SK-N-SH (cell line): ENCODE data around the gene C16orf96. TPM values are rescaled to one million over a fixed set of nuclear protein-coding genes. Genes with fewer than 3 reads are reported as not detected.

Experiments used
- CTCF ChIA-PET: fragments of 300-600, 350-600 bp; formaldehyde crosslinking; extraction: SDS; loops from one replicate; lab custom pipeline; 2021; lab: Yijun Ruan, JAX
- POLR2A ChIA-PET: fragments of 350-600 bp; sonication (Branson Sonifier 250); formaldehyde crosslinking; extraction: SDS; loops from one replicate; lab custom pipeline; 2020; ENCODE audit warnings: antibody characterized with exemption, inconsistent platforms; lab: Yijun Ruan, JAX
- DNase-seq: peaks from one replicate; pipeline ENCODE4 v3.0.0; 2012
- H2AFZ ChIP-seq: fragments of 200-600 bp; sonication (generic); 2 replicates; pipeline ENCODE4 v1.8.1; 2016; ENCODE audit warnings: antibody characterized with exemption, mild to moderate bottlenecking, low read depth
- H3F3A ChIP-seq: fragments of 200-600 bp; sonication (generic); replicated peaks from 2 replicates; pipeline ENCODE3; 2016; ENCODE audit warnings: antibody characterized with exemption, mild to moderate bottlenecking; ENCODE audit not compliant: insufficient read depth
- H3K27ac ChIP-seq, 2 experiments: fragments of 200-500 bp in 1 of 2; fragments of 200-600 bp in 1 of 2; sonication (Bioruptor generic) in 1 of 2; sonication (generic), shearing (Covaris generic) in 1 of 2; 2 replicates each; pipeline versions ENCODE4 v1.5.1 to v1.6.1; 2014 to 2016; ENCODE audit warnings: low read depth in 2 of 2, inconsistent platforms in 1 of 2, low read length in 1 of 2, mild to moderate bottlenecking in 1 of 2, mixed read lengths in 1 of 2
- H3K27me3 ChIP-seq: fragments of 200-600 bp; sonication (generic), shearing (Covaris generic); 2 replicates; pipeline ENCODE4 v1.6.1; 2016; ENCODE audit warnings: mixed run types; ENCODE audit not compliant: insufficient read depth
- H3K36me3 ChIP-seq, 2 experiments: fragments of 200-500 bp in 1 of 2; fragments of 200-600 bp in 1 of 2; sonication (Bioruptor generic) in 1 of 2; sonication (generic) in 1 of 2; replicated peaks in 1 of 2; 2 replicates each; pipeline versions ENCODE3 to v1.5.1; 2014 to 2016; ENCODE audit warnings: low read length in 1 of 2, mild to moderate bottlenecking in 1 of 2; ENCODE audit not compliant: insufficient read depth in 2 of 2, control insufficient read depth in 1 of 2
- H3K4me1 ChIP-seq, 2 experiments: fragments of 200-500 bp in 1 of 2; fragments of 200-600 bp in 1 of 2; sonication (Bioruptor generic) in 1 of 2; sonication (generic), shearing (Covaris generic) in 1 of 2; 2 replicates each; pipeline versions ENCODE4 v1.5.1 to v1.6.1; 2014 to 2016; ENCODE audit warnings: low read depth in 1 of 2, low read length in 1 of 2, mixed run types in 1 of 2; ENCODE audit not compliant: insufficient read depth in 2 of 2, control insufficient read depth in 1 of 2
- H3K4me2 ChIP-seq: fragments of 200-600 bp; sonication (generic), shearing (Covaris generic); 2 replicates; pipeline ENCODE4 v1.6.1; 2017; ENCODE audit warnings: mixed run types
- H3K4me3 ChIP-seq, 2 experiments: fragments of 200-500 bp in 1 of 2; fragments of 200-600 bp in 1 of 2; sonication (Bioruptor generic) in 1 of 2; sonication (generic), shearing (Covaris generic) in 1 of 2; 2 replicates each; pipeline versions ENCODE4 v1.5.1 to v1.8.1; 2014 to 2016; ENCODE audit warnings: low read depth in 2 of 2, inconsistent platforms in 1 of 2, low read length in 1 of 2, mild to moderate bottlenecking in 1 of 2, mixed read lengths in 1 of 2, moderate library complexity in 1 of 2
- H3K79me2 ChIP-seq: fragments of 200-600 bp; sonication (generic); 2 replicates; pipeline ENCODE4 v1.8.1; 2017; ENCODE audit warnings: mild to moderate bottlenecking; ENCODE audit not compliant: insufficient read depth
- H3K9ac ChIP-seq: fragments of 200-600 bp; sonication (generic); 2 replicates; pipeline ENCODE4 v1.6.1; 2017; ENCODE audit warnings: mixed run types
- H3K9me2 ChIP-seq: fragments of 200-600 bp; sonication (generic); 2 replicates; pipeline ENCODE4 v1.6.1; 2017; ENCODE audit warnings: mixed run types
- H3K9me3 ChIP-seq: fragments of 200-600 bp; sonication (generic); 2 replicates; pipeline ENCODE4 v1.6.1; 2017; ENCODE audit warnings: mixed run types, mild to moderate bottlenecking, moderate library complexity
- H4K20me1 ChIP-seq: fragments of 200-600 bp; sonication (generic); 2 replicates; pipeline ENCODE4 v1.6.1; 2017; ENCODE audit warnings: mild to moderate bottlenecking, mixed run types; ENCODE audit not compliant: insufficient read depth
- ELF1 ChIP-seq: IDR thresholded peaks from 2 replicates; pipeline ENCODE4 v1.4.0; 2012
- EZH2phosphoT487 ChIP-seq: fragments of 200-600 bp; sonication (generic); IDR thresholded peaks from 2 replicates; pipeline ENCODE4 v1.6.1; 2017; ENCODE audit warnings: low read depth, mixed run types, mild to moderate bottlenecking, antibody characterized with exemption, moderate library complexity, borderline replicate concordance
- FOXJ3 ChIP-seq: sonication (generic); formaldehyde crosslinking; IDR thresholded peaks from 2 replicates; pipeline ENCODE4 v1.5.1; 2020; ENCODE audit warnings: mild to moderate bottlenecking, missing genetic modification reagents
- FOXM1 ChIP-seq: IDR thresholded peaks from 2 replicates; pipeline ENCODE4 v1.4.0; 2012; ENCODE audit warnings: low read depth, mild to moderate bottlenecking
- MAX ChIP-seq: IDR thresholded peaks from 2 replicates; pipeline ENCODE4 v1.4.0; 2012; ENCODE audit warnings: low read depth
- MXI1 ChIP-seq: IDR thresholded peaks from 2 replicates; pipeline ENCODE4 v1.6.1; 2012; ENCODE audit warnings: mild to moderate bottlenecking, low read depth, low read length, improper control_type of control experiment
- NFIC ChIP-seq: IDR thresholded peaks from 2 replicates; pipeline ENCODE4 v1.4.0; 2012; ENCODE audit warnings: borderline replicate concordance
- NRF1 ChIP-seq: IDR thresholded peaks from 2 replicates; pipeline ENCODE4 v1.6.1; 2012; ENCODE audit warnings: low read depth, mild to moderate bottlenecking, low read length
- POLR2AphosphoS5 ChIP-seq: IDR thresholded peaks from 2 replicates; pipeline ENCODE4 v1.6.1; 2012; ENCODE audit warnings: low read depth, low read length
- RXRA ChIP-seq: IDR thresholded peaks from 2 replicates; pipeline ENCODE4 v1.4.0; 2012; ENCODE audit warnings: low read depth, mild to moderate bottlenecking, borderline replicate concordance
- SMC3 ChIP-seq: IDR thresholded peaks from 2 replicates; pipeline ENCODE4 v1.6.1; 2012; ENCODE audit warnings: low read depth, low read length, improper control_type of control experiment
- TAF1 ChIP-seq: IDR thresholded peaks from 2 replicates; pipeline ENCODE4 v1.6.1; 2012; ENCODE audit warnings: low read depth, mild to moderate bottlenecking, low read length, moderate library complexity, borderline replicate concordance
- TCF12 ChIP-seq: IDR thresholded peaks from 2 replicates; pipeline ENCODE4 v1.4.0; 2012
- WGBS: methylation state at CpG from one replicate; pipeline ENCODE4 v1.1.6; 2017; ENCODE audit warnings: low lambda C conversion rate; 5-methylcytosine and 5-hydroxymethylcytosine counted together
- polyA plus RNA-seq, 3 experiments: library from polyadenylated mRNA; depleted of rRNA; stranded (reverse); fragments of >200 nt; gene quantifications; 2 replicates each; pipeline ENCODE4 v1.2.3, GENCODE V29; 2012
- TF ChIP-seq, protein P1 (sequence below): IDR thresholded peaks from 2 replicates; pipeline ENCODE4 v1.4.0; 2012; ENCODE audit warnings: low read depth, borderline replicate concordance
- TF ChIP-seq, protein P2 (sequence below): IDR thresholded peaks from 2 replicates; pipeline ENCODE4; 2012
- TF ChIP-seq, protein P3 (sequence below): IDR thresholded peaks from 2 replicates; pipeline ENCODE4 v1.4.0; 2012; ENCODE audit warnings: low read depth, borderline replicate concordance

Gene C16orf96
- polyA plus RNA-seq, 1 of the 3 experiments (the other 2 are of a cell fraction): 0.05 TPM

GRCh38 chr16:4535627-4536108, 20.5 kb upstream of the C16orf96 start (continued):
- TF ChIP-seq SMC3: no peak
- no peak for TF ChIP-seq MXI1
- no peak for TF ChIP-seq TAF1
- TF ChIP-seq EZH2phosphoT487: no peak
- no peak for TF ChIP-seq TCF12

- no peak for DNase-seq
- Histone ChIP-seq H3K36me3 (peaks cover 0 to 3% of the 10 kb centered on the region in 2 experiments), H3K27me3 (no peaks in the 10 kb centered on the region), H2AFZ (no peak overlapping the region), H4K20me1 (no peaks in the 10 kb centered on the region), H3K4me2 (peak overlapping the region; percentile 82), H3K4me3 (no peak overlapping the region), H3K9me3 (no peaks in the 10 kb centered on the region; the same call in 1 of the 2 replicates), H3K4me1 (peaks cover 0 to 9% of the 10 kb centered on the region in 2 experiments; a peak in 2 of 4 replicates), H3K79me2 (peaks cover 43% of the 10 kb centered on the region), H3K9ac (no peak overlapping the region), H3K27ac (no peak overlapping the region), H3F3A (peaks cover 6% of the 10 kb centered on the region), H3K9me2 (no peaks in the 10 kb centered on the region)
- ChIA-PET POLR2A (no interaction called here), CTCF (interaction anchor here (0.8 to 1.9 kb wide), 4 partner anchors 12 to 82 kb away, joined by 3 to 6 read pairs (median 4); no protein-coding TSS in a partner anchor)
- 91% methylated on average over 14 of the region's 15 CpGs for WGBS
- TF ChIP-seq NRF1 (no peak), SMC3 (no peak), ELF1 (no peak), FOXJ3 (CRISPR knock-in tag) (no peak), EZH2phosphoT487 (no peak), MAX (no peak), MXI1 (no peak), NFIC (no peak), POLR2AphosphoS5 (no peak), FOXM1 (no peak), RXRA (no peak)
- TF ChIP-seq, protein P1, sequence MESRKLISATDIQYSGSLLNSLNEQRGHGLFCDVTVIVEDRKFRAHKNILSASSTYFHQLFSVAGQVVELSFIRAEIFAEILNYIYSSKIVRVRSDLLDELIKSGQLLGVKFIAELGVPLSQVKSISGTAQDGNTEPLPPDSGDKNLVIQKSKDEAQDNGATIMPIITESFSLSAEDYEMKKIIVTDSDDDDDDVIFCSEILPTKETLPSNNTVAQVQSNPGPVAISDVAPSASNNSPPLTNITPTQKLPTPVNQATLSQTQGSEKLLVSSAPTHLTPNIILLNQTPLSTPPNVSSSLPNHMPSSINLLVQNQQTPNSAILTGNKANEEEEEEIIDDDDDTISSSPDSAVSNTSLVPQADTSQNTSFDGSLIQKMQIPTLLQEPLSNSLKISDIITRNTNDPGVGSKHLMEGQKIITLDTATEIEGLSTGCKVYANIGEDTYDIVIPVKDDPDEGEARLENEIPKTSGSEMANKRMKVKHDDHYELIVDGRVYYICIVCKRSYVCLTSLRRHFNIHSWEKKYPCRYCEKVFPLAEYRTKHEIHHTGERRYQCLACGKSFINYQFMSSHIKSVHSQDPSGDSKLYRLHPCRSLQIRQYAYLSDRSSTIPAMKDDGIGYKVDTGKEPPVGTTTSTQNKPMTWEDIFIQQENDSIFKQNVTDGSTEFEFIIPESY: no peak
- TF ChIP-seq, protein P2, sequence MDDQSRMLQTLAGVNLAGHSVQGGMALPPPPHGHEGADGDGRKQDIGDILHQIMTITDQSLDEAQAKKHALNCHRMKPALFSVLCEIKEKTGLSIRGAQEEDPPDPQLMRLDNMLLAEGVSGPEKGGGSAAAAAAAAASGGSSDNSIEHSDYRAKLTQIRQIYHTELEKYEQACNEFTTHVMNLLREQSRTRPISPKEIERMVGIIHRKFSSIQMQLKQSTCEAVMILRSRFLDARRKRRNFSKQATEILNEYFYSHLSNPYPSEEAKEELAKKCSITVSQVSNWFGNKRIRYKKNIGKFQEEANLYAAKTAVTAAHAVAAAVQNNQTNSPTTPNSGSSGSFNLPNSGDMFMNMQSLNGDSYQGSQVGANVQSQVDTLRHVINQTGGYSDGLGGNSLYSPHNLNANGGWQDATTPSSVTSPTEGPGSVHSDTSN: no peak
- TF ChIP-seq, protein P3, sequence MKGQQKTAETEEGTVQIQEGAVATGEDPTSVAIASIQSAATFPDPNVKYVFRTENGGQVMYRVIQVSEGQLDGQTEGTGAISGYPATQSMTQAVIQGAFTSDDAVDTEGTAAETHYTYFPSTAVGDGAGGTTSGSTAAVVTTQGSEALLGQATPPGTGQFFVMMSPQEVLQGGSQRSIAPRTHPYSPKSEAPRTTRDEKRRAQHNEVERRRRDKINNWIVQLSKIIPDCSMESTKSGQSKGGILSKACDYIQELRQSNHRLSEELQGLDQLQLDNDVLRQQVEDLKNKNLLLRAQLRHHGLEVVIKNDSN: no peak
These were observed 19.6 kb upstream of the C16orf96 start for GRCh38 chr16:4536391-4537106.
